ENCODE results near the gene RAB6A. TPM values are rescaled to one million over a fixed set of nuclear protein-coding genes. Genes with fewer than 3 reads are reported as not detected.

The RAB6A gene
- total RNA-seq, 1 experiment from 2014 or later: 227 TPM

DNA sequence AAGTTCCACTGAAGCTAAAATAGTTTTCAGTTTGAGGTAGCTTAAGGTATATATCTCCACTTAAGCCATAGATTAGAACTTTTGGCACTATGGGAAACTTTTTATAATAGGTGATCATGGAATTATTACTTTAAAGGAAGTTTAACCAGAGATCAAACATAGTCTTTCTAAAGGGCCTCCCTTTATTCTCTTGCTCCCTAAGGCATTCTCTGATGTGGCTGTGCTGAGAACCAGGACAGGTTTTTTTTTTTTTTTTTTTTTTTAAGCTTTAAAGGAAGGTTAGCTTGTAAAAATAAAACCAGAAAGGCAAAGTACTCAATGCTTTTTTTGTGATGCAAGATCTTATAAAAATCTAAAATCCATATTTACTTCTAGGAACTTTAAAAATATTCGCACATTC is 23.9 kb upstream of the RAB6A start:
- peak overlapping the region; percentile 39 for H3K4me3 Mint-ChIP-seq (ENCODE audit: unreplicated experiment)
- peak overlapping the region; percentile 81 for H3K27ac Mint-ChIP-seq (ENCODE audit: unreplicated experiment)
- Histone ChIP-seq H3K4me1 (peaks cover 32% of the 10 kb centered on the region), H3K4me3 (ENCODE audit: low read depth, low read length) (no peak overlapping the region), H3K27me3 (replicated peaks; ENCODE audit: control insufficient read depth, insufficient read depth, low read length) (no peaks in the 10 kb centered on the region), H3K36me3 (ENCODE audit: control insufficient read depth, insufficient read depth, low read length) (no peaks in the 10 kb centered on the region), H3K9me3 (no peaks in the 10 kb centered on the region)
- intact Hi-C loops (cut with micrococcal nuclease; ENCODE audit: unreplicated experiment): loop anchor here (1.0 kb wide), 3 partner anchors 23 to 159 kb away; partner anchors contain the start of gene RAB6A
- H3K9me3 Mint-ChIP-seq (ENCODE audit: unreplicated experiment): no peaks in the 10 kb centered on the region
- TSS peak; percentile 48 for BruUV-seq (replicated peaks)
- ChIA-PET CTCF (interaction anchor here (0.6 to 1.2 kb wide), 6 partner anchors 24 to 478 kb away, joined by 3 to 10 read pairs (median 4); partner anchors contain the start of gene RAB6A), POLR2A (interaction anchor here (0.6 to 1.8 kb wide), 13 partner anchors 8 to 514 kb away, joined by 3 to 38 read pairs (median 6); partner anchors contain the start of genes C2CD3, COA4, PAAF1 and PPME1)
- H3K36me3 Mint-ChIP-seq (ENCODE audit: insufficient read depth, unreplicated experiment): peaks cover 22% of the 10 kb centered on the region
- peaks cover 35% of the 10 kb centered on the region for H3K4me1 Mint-ChIP-seq (ENCODE audit: low read depth, unreplicated experiment)
- no peaks in the 10 kb centered on the region for H3K27me3 Mint-ChIP-seq (ENCODE audit: insufficient read depth, unreplicated experiment)
- DNase-seq: no peak
- TF ChIP-seq, protein P1, sequence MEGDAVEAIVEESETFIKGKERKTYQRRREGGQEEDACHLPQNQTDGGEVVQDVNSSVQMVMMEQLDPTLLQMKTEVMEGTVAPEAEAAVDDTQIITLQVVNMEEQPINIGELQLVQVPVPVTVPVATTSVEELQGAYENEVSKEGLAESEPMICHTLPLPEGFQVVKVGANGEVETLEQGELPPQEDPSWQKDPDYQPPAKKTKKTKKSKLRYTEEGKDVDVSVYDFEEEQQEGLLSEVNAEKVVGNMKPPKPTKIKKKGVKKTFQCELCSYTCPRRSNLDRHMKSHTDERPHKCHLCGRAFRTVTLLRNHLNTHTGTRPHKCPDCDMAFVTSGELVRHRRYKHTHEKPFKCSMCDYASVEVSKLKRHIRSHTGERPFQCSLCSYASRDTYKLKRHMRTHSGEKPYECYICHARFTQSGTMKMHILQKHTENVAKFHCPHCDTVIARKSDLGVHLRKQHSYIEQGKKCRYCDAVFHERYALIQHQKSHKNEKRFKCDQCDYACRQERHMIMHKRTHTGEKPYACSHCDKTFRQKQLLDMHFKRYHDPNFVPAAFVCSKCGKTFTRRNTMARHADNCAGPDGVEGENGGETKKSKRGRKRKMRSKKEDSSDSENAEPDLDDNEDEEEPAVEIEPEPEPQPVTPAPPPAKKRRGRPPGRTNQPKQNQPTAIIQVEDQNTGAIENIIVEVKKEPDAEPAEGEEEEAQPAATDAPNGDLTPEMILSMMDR (IDR thresholded peaks at IDR 0.05; ENCODE audit: insufficient read depth in 1 of 2, low read depth in 1 of 2, low read length in 1 of 2, severe bottlenecking in 1 of 2, unreplicated experiment in 1 of 2): no peak

DNA sequence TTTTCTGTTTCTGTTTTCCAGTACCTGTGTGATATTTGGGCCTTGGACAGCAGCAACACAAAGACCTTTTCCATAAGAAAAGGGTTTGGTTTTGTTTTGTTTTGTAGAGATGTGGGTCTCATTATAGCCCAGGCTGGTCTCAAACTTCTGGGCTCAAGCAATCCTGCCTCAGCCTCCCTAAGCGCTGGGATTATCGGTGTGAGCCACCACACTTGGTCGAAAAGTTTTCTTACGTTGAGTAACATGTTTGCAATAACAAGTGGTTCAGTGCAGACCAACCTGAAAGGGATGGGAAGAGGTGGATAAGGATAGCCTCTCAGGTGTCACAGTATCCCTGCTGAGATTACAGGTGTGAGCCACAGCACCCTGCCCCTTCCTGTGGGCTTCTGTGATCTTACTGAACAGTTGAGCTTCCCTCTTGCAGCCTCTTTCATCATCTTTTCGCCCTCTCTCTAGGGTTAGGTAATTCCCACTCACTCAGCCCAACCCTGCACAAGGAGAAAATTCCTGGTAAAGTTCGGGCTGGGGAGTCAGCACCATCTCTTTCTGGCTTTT is 23.3 kb upstream of the RAB6A start:
- TF ChIP-seq, protein P1 (IDR thresholded peaks at IDR 0.05; ENCODE audit: insufficient read depth in 1 of 2, low read depth in 1 of 2, low read length in 1 of 2, severe bottlenecking in 1 of 2, unreplicated experiment in 1 of 2): no peak
- Histone ChIP-seq H3K36me3 (ENCODE audit: control insufficient read depth, insufficient read depth, low read length) (no peaks in the 10 kb centered on the region), H3K9me3 (no peaks in the 10 kb centered on the region), H3K4me1 (peaks cover 32% of the 10 kb centered on the region), H3K27me3 (replicated peaks; ENCODE audit: control insufficient read depth, insufficient read depth, low read length) (no peaks in the 10 kb centered on the region), H3K4me3 (ENCODE audit: low read depth, low read length) (no peak overlapping the region)
- H3K9me3 Mint-ChIP-seq (ENCODE audit: unreplicated experiment): no peaks in the 10 kb centered on the region
- H3K27ac Mint-ChIP-seq (ENCODE audit: unreplicated experiment): peak overlapping the region; percentile 81
- ChIA-PET POLR2A (interaction anchor here (0.6 to 1.8 kb wide), 8 partner anchors 23 to 514 kb away, joined by 3 to 38 read pairs (median 6); partner anchors contain the start of genes C2CD3, COA4, PAAF1 and PPME1), CTCF (interaction anchor here (1.0 to 1.2 kb wide), 3 partner anchors 23 to 158 kb away, joined by 3 to 10 read pairs (median 6); partner anchors contain the start of gene RAB6A)
- H3K4me3 Mint-ChIP-seq (ENCODE audit: unreplicated experiment): peak overlapping the region; percentile 39
- H3K27me3 Mint-ChIP-seq (ENCODE audit: insufficient read depth, unreplicated experiment): no peaks in the 10 kb centered on the region
- peak; percentile 81 to 95 for DNase-seq
- peaks cover 28% of the 10 kb centered on the region for H3K36me3 Mint-ChIP-seq (ENCODE audit: insufficient read depth, unreplicated experiment)
- H3K4me1 Mint-ChIP-seq (ENCODE audit: low read depth, unreplicated experiment): peaks cover 31% of the 10 kb centered on the region
- BruUV-seq (replicated peaks): no TSS peak
- intact Hi-C loops (cut with micrococcal nuclease; ENCODE audit: unreplicated experiment): loop anchor here (1.0 kb wide), 3 partner anchors 23 to 159 kb away; partner anchors contain the start of gene RAB6A

DNA sequence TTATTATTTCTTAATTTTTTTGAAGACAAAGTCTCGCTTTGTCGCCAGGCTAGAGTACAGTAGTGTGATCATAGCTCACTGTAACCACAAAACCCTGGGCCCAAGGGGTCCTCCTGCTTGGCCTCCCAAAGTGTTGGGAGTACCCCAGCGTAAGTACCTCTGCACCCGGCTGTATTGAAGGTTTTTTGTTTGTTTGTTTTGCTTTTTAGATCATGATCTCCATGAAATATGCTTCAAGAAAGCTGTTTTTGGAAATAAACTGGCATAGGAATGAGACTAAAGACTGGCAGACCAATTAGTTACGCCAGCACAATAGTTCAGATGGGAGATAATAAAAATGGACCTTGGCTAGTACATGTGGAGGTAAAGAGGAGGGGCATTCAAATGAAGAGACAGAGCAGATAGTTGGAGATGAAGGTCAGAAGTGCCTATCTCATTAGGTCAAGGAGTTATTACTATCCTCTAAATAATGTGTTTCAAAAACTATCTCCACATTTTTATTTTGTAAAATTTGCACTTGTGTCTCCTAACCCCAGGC is 22.7 kb upstream of the RAB6A start:
- no peaks in the 10 kb centered on the region for H3K9me3 ChIP-seq
- CTCF ChIA-PET: interaction anchor here (1.0 kb wide), 1 partner anchor 158 kb away, joined by 3 read pairs; no protein-coding TSS in a partner anchor
- Mint-ChIP-seq H3K27ac (ENCODE audit: unreplicated experiment) (peak overlapping the region; percentile 81), H3K36me3 (ENCODE audit: insufficient read depth, unreplicated experiment) (peaks cover 29% of the 10 kb centered on the region), H3K4me1 (ENCODE audit: low read depth, unreplicated experiment) (peaks cover 29% of the 10 kb centered on the region), H3K9me3 (ENCODE audit: unreplicated experiment) (no peaks in the 10 kb centered on the region), H3K4me3 (ENCODE audit: unreplicated experiment) (no peak overlapping the region), H3K27me3 (ENCODE audit: insufficient read depth, unreplicated experiment) (no peaks in the 10 kb centered on the region)
- H3K36me3 ChIP-seq (ENCODE audit: control insufficient read depth, insufficient read depth, low read length): no peaks in the 10 kb centered on the region
- peaks cover 36% of the 10 kb centered on the region for H3K4me1 ChIP-seq
- TF ChIP-seq, protein P1 (IDR thresholded peaks at IDR 0.05; ENCODE audit: insufficient read depth in 1 of 2, low read depth in 1 of 2, low read length in 1 of 2, severe bottlenecking in 1 of 2, unreplicated experiment in 1 of 2): no peak
- intact Hi-C loops (cut with micrococcal nuclease; ENCODE audit: unreplicated experiment): loop anchor here (1.0 kb wide), 3 partner anchors 22 to 158 kb away; partner anchors contain the start of gene RAB6A
- no peak for DNase-seq
- no peaks in the 10 kb centered on the region for H3K27me3 ChIP-seq (replicated peaks; ENCODE audit: control insufficient read depth, insufficient read depth, low read length)
- H3K4me3 ChIP-seq (ENCODE audit: low read depth, low read length): no peak overlapping the region
- POLR2A ChIA-PET: interaction anchor here (0.6 to 1.8 kb wide), 5 partner anchors 23 to 513 kb away, joined by 4 to 38 read pairs (median 7); partner anchors contain the start of genes COA4, PAAF1 and RAB6A
- no TSS peak for BruUV-seq (replicated peaks)
